RPMI7951 (cell line): ENCODE data around the gene ATP1A3. TPM values are rescaled to one million over a fixed set of nuclear protein-coding genes. Genes with fewer than 3 reads are reported as not detected.

ENCODE experiments used
- DNase-seq: peaks from one replicate; pipeline ENCODE4 v3.0.0-alpha.2; 2012; ENCODE audit warnings: low read depth
- total RNA-seq: library from RNA; depleted of rRNA; stranded (reverse); fragments of >200 nt; shearing (Covaris generic); gene quantifications from 2 replicates; pipeline ENCODE4 v1.2.3, GENCODE V29; 2014

ATP1A3 gene
- total RNA-seq, 1 experiment from 2014 or later = under 0.01 TPM

GRCh38 chr19:41987141-41987860 lies 6.7 kb downstream of the ATP1A3 start:
- no peak for DNase-seq

- no peak for DNase-seq
Observed at GRCh38 chr19:41984961-41985360, 9.1 kb downstream of the ATP1A3 start.

- no peak for DNase-seq
Observed at GRCh38 chr19:41981724-41982123, 12.3 kb downstream of the ATP1A3 start.

- no peak for DNase-seq
Observed at GRCh38 chr19:41978470-41978869, 15.6 kb downstream of the ATP1A3 start.

- no peak for DNase-seq
Observed at GRCh38 chr19:41977916-41978315, 16.1 kb downstream of the ATP1A3 start.

- DNase-seq = no peak
Observed at GRCh38 chr19:41974652-41975051, 19.4 kb downstream of the ATP1A3 start.

GRCh38 chr19:41971363-41971762 lies 22.7 kb downstream of the ATP1A3 start:
- DNase-seq = no peak

GRCh38 chr19:41969772-41970458 lies 24.1 kb downstream of the ATP1A3 start:
- DNase-seq = no peak

GRCh38 chr19:41968751-41969595 lies 25.1 kb downstream of the ATP1A3 start:
- no peak for DNase-seq

- DNase-seq = no peak
Observed at GRCh38 chr19:41967054-41967783, 26.8 kb downstream of the ATP1A3 start.

GRCh38 chr19:41965106-41965505 lies 28.9 kb downstream of the ATP1A3 start:
- DNase-seq = no peak

- DNase-seq = no peak
Observed at GRCh38 chr19:41960973-41961372, 33.1 kb downstream of the ATP1A3 start.

GRCh38 chr19:41959056-41960053 lies 34.7 kb downstream of the ATP1A3 start, which contains the start of gene RABAC1:
Gene RABAC1 (minus strand): TSS chr19:41959321. CDS start chr19:41959292, 29 bp downstream.
- DNase-seq = peak; percentile 87

- DNase-seq = peak; percentile 57
Observed at GRCh38 chr19:41958367-41959055, 35.5 kb downstream of the ATP1A3 start.

GRCh38 chr19:41957838-41958366 lies 36.1 kb downstream of the ATP1A3 start:
- DNase-seq = peak; percentile 74

- DNase-seq = no peak
Observed at GRCh38 chr19:41957161-41957837, 36.7 kb downstream of the ATP1A3 start.

- DNase-seq = no peak
Observed at GRCh38 chr19:41956621-41957020, 37.4 kb downstream of the ATP1A3 start.

GRCh38 chr19:41955521-41955920 lies 38.5 kb downstream of the ATP1A3 start:
- no peak for DNase-seq

- peak; percentile 62 for DNase-seq
Observed at GRCh38 chr19:41951686-41952172, 42.3 kb downstream of the ATP1A3 start.
